Activated B cell treated with CpG ODN at 0.5 μM for 24 hours (primary cell): Measurements from ENCODE around the gene SMARCB1. TPM values are rescaled to one million over a fixed set of nuclear protein-coding genes. Genes with fewer than 3 reads are reported as not detected.
A peak's percentile ranks its signal among the peaks of the same experiment; 100 is the strongest.

ENCODE experiments used
- ATAC-seq: fragments of 200-7000 bp; cut with Tn5 transposase; one replicate; pipeline ENCODE4 v1.10.0; 2021; ENCODE audit warnings: low read depth, mild to moderate bottlenecking, moderate library complexity
- CTCF ChIA-PET: fragments of 350-600 bp; sonication (Branson Sonifier 250); formaldehyde crosslinking; loops from one replicate; lab custom pipeline; 2021; ENCODE audit warnings: antibody characterized with exemption; lab: Charles Lee
- POLR2A ChIA-PET: fragments of 350-600 bp; sonication (Branson Sonifier 250); formaldehyde crosslinking; loops from one replicate; lab custom pipeline; 2021; ENCODE audit warnings: antibody characterized with exemption; lab: Charles Lee
- DNase-seq: peaks from one replicate; pipeline ENCODE4 v3.0.0; 2022
- H3K27ac Mint-ChIP-seq: one replicate; pipeline ENCODE4 v1.8.0; 2020; ENCODE audit warnings: mixed read lengths
- H3K27me3 Mint-ChIP-seq: one replicate; pipeline ENCODE4 v1.8.0; 2021; ENCODE audit warnings: mixed read lengths
- H3K36me3 Mint-ChIP-seq: one replicate; pipeline ENCODE4 v1.8.0; 2021; ENCODE audit warnings: low read depth, mixed read lengths
- H3K4me1 Mint-ChIP-seq: one replicate; pipeline ENCODE4 v1.8.0; 2021; ENCODE audit warnings: mixed read lengths
- H3K4me3 Mint-ChIP-seq: one replicate; pipeline ENCODE4 v1.8.0; 2020; ENCODE audit warnings: mild to moderate bottlenecking, mixed read lengths
- H3K9me3 Mint-ChIP-seq: one replicate; pipeline ENCODE4 v1.8.0; 2020; ENCODE audit warnings: mixed read lengths
- CTCF ChIP-seq: fragments of 200-600 bp; IDR thresholded peaks from one replicate; pipeline ENCODE4 v1.8.0; 2022; ENCODE audit warnings: antibody characterized with exemption, mild to moderate bottlenecking
- intact Hi-C: fragments of 100-400 bp; cut with micrococcal nuclease; formaldehyde crosslinking; loops from one replicate; pipeline ENCODE4 v1.15.1; 2024
- total RNA-seq: library from RNA; stranded (reverse); gene quantifications from 2 replicates; pipeline ENCODE4 v1.2.3, GENCODE V29; 2022

The SMARCB1 gene
- total RNA-seq, 1 donor from 2014 or later = 161 TPM

DNA sequence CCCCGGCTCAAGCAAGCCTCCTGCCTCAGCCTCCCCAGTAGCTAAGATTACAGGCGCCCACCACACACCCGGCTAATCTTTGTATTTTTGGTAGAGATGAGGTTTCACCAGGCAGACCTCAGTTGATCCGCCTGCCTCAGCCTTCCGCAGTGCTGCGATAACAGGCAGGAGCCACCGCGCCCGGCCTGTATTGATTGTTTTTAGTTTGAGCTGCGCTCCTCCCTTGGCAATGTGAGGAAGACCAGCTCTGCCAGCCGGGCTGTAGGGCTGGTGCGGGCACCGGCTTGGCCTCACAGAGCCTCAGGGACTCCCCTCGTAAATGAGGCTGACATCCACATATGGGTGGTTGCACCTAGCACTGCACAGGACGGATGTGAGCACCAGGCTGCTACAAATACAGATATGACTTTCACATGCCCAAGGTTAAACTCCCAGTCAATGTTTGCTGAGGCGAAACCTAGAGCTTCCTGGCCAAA, 63.4 kb downstream of the SMARCB1 start:
- no peaks in the 10 kb centered on the region for H3K36me3 Mint-ChIP-seq
- intact Hi-C loops = no loop called here
- TF ChIP-seq CTCF = no peak
- no peaks in the 10 kb centered on the region for H3K27me3 Mint-ChIP-seq
- DNase-seq (no peak), ATAC-seq (peak; percentile 37)
- CTCF ChIA-PET = interaction anchor here (0.6 to 4.3 kb wide), 25 partner anchors 8 to 311 kb away, joined by 3 to 33 read pairs (median 4); partner anchors contain the start of genes C22orf15, CHCHD10, MMP11 and SLC2A11
- H3K4me1 Mint-ChIP-seq = peaks cover 60% of the 10 kb centered on the region
- H3K9me3 Mint-ChIP-seq = no peaks in the 10 kb centered on the region
- POLR2A ChIA-PET = interaction anchor here (0.6 to 4.1 kb wide), 16 partner anchors 7 to 800 kb away, joined by 3 to 18 read pairs (median 4); partner anchors contain the start of genes DERL3, MIF, MMP11 and SLC2A11
- peak overlapping the region; percentile 71 for H3K4me3 Mint-ChIP-seq
- H3K27ac Mint-ChIP-seq = peak overlapping the region; percentile 41

- POLR2A ChIA-PET = interaction anchor here (0.6 to 3.3 kb wide), 48 partner anchors 8 to 787 kb away, joined by 3 to 84 read pairs (median 5); partner anchors contain the start of genes CABIN1, CHCHD10, DERL3 and GUCD1
- no peaks in the 10 kb centered on the region for H3K9me3 Mint-ChIP-seq
- H3K27me3 Mint-ChIP-seq = no peaks in the 10 kb centered on the region
- intact Hi-C loops = loop anchor here (5.0 kb wide), 2 partner anchors 35 to 55 kb away; partner anchors contain the start of gene MIF
- H3K27ac Mint-ChIP-seq = peak overlapping the region; percentile 94
- ATAC-seq = peak; percentile 41
- CTCF ChIA-PET = interaction anchor here (0.7 to 3.0 kb wide), 9 partner anchors 7 to 300 kb away, joined by 3 to 16 read pairs (median 6); partner anchors contain the start of genes CHCHD10 and MIF
- peak overlapping the region; percentile 91 for H3K4me3 Mint-ChIP-seq
- H3K4me1 Mint-ChIP-seq = peaks cover 21% of the 10 kb centered on the region
- peaks cover 8% of the 10 kb centered on the region for H3K36me3 Mint-ChIP-seq
- peak; percentile 48 for DNase-seq
- TF ChIP-seq CTCF = no peak
Observed at GRCh38 chr22:23856721-23857605, 70.2 kb downstream of the SMARCB1 start.

GRCh38 chr22:23857606-23858483, 71.1 kb downstream of the SMARCB1 start, which contains the start of gene SLC2A11:
Gene SLC2A11, plus strand, starts transcription at chr22:23857875. Its CDS starts 125 bp downstream, at chr22:23858000.
- peaks cover 22% of the 10 kb centered on the region for H3K4me1 Mint-ChIP-seq
- H3K27me3 Mint-ChIP-seq = no peaks in the 10 kb centered on the region
- peak within 1 kb of the TSS; percentile 91 for H3K4me3 Mint-ChIP-seq
- ATAC-seq (peak; percentile 94), DNase-seq (peak; percentile 90)
- H3K36me3 Mint-ChIP-seq = peaks cover 16% of the 10 kb centered on the region
- ChIA-PET CTCF (interaction anchor here (0.7 to 3.0 kb wide), 9 partner anchors 8 to 299 kb away, joined by 3 to 16 read pairs (median 6); partner anchors contain the start of genes CHCHD10 and MIF), POLR2A (interaction anchor here (0.6 to 3.3 kb wide), 52 partner anchors 8 to 788 kb away, joined by 3 to 84 read pairs (median 5); partner anchors contain the start of genes CABIN1, CHCHD10, DERL3 and GUCD1)
- intact Hi-C loops = loop anchor here (5.0 kb wide), 2 partner anchors 34 to 54 kb away; partner anchors contain the start of gene MIF
- TF ChIP-seq CTCF = no peak
- H3K27ac Mint-ChIP-seq = peak within 1 kb of the TSS; percentile 94
- H3K9me3 Mint-ChIP-seq = no peaks in the 10 kb centered on the region

DNA sequence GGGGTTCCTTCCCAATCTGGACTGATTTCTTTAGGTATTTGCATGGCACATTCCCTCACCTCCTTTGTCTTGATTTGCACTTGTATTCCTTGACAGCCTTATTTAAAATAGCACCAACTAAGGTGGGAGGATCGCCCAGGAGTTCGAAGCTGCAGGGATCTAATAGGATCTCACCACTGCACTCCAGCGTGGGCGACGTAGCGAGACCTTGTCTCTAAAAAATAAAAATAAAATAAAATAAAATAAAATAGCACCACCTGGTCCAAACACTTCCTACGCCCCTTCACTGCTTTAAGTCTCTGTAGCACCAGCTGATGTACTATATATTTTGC, 71.7 kb downstream of the SMARCB1 start:
- intact Hi-C loops = loop anchor here (5.0 kb wide), 2 partner anchors 34 to 54 kb away; partner anchors contain the start of gene MIF
- Mint-ChIP-seq H3K4me3 (peak overlapping the region; percentile 91), H3K4me1 (peaks cover 22% of the 10 kb centered on the region), H3K9me3 (no peaks in the 10 kb centered on the region), H3K27ac (peak overlapping the region; percentile 94), H3K36me3 (peaks cover 21% of the 10 kb centered on the region), H3K27me3 (no peaks in the 10 kb centered on the region)
- ATAC-seq (no peak), DNase-seq (no peak)
- ChIA-PET CTCF (interaction anchor here (1.9 to 3.0 kb wide), 3 partner anchors 9 to 298 kb away, joined by 7 to 16 read pairs (median 8); no protein-coding TSS in a partner anchor), POLR2A (interaction anchor here (0.6 to 3.3 kb wide), 8 partner anchors 12 to 105 kb away, joined by 3 to 84 read pairs (median 4); partner anchors contain the start of genes CHCHD10, MIF, VPREB3 and ZNF70)
- TF ChIP-seq CTCF = no peak
